ENCODE measurements around the gene HTRA3. TPM values are rescaled to one million over a fixed set of nuclear protein-coding genes. Genes with fewer than 3 reads are reported as not detected.

HTRA3 gene
- total RNA-seq, 1 donor from 2014 or later: 3.5 TPM

DNA sequence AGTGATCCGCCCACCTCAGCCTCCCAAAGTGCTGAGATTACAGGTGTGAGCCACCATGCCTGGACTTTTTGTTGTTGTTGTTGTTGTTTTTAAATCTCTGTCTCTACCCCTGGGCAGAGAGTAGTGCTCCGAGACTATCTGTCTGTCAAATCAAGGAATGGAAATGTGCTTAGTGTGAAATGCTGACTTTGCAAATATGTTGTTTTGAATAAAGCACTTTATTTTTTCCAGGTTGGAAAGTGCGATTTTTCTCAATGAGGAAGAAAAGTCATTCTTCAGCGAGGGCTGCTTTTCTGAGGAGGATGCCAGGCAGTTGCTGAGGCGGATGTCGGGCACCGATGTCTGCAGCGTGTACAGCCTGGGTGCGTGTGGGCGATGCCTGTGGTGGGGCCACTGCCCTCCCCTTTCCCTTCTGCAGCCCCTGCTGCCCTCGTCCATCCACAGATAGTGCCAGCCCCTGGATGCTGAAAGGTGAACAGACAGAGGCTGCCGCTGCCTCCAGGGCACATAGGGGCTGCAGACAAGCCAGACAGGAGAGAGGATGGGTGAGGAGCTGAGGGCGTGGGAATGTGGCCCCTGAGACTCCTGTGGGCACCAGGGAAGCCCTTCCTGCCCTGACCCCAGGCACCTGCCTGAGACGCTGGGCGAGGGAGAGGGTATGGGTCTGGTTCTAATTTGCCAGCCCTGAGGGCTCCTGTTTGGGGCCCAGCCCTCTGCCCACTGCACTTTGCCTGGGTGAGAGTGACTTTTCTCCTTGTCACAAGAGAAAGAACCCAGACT lies 46.8 kb upstream of the HTRA3 start:
- no peak overlapping the region for H3K27ac Mint-ChIP-seq (ENCODE audit: unreplicated experiment)
- no peak for DNase-seq (ENCODE audit: low spot score)
- TF ChIP-seq CTCF (IDR thresholded peaks at IDR 0.05): no peak
- H3K4me3 Mint-ChIP-seq (ENCODE audit: unreplicated experiment): no peak overlapping the region
- H3K27me3 Mint-ChIP-seq (ENCODE audit: low read depth): no peaks in the 10 kb centered on the region
- no peaks in the 10 kb centered on the region for H3K36me3 Mint-ChIP-seq (ENCODE audit: low read depth)
- peaks cover 12% of the 10 kb centered on the region for H3K4me1 Mint-ChIP-seq (ENCODE audit: low read depth)
- no peaks in the 10 kb centered on the region for H3K9me3 Mint-ChIP-seq (ENCODE audit: low read depth)

DNA sequence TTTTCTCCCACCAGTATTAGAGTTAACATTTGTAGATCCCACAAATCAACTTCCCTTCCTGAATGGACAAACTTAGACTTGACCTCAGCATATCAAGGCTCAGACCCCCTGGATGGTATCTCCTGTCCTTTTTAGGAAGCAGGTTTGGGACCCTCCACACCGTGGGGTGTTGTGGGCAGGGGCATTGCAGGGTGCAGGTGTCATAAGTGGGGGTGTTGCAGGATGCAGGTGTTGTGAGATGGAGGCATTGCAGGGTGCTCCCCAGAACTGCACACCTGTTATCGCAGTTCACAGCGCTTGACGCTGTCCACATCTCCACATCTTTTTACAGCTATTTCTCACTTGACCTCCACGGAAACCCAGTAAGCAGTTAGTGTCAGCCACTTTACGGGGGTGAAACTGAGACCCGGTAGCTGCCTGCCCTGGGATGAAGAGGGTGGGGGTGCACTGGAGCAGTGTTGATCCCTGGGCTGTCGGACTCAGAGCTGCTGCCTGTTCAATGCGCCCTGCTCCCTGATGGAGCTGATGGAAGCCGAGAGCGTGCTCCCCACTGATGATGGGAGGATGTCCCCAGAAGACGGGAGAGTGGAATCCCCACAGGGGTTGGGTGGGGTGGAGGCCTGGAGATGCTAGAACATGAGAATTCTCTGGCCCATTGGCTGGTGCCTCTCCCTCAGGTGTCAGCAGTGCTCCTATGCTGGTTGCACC lies 45.1 kb upstream of the HTRA3 start:
- Mint-ChIP-seq H3K9me3 (ENCODE audit: low read depth) (no peaks in the 10 kb centered on the region), H3K27me3 (ENCODE audit: low read depth) (no peaks in the 10 kb centered on the region), H3K4me1 (ENCODE audit: low read depth) (peaks cover 16% of the 10 kb centered on the region), H3K27ac (ENCODE audit: unreplicated experiment) (no peak overlapping the region), H3K36me3 (ENCODE audit: low read depth) (no peaks in the 10 kb centered on the region), H3K4me3 (ENCODE audit: unreplicated experiment) (no peak overlapping the region)
- TF ChIP-seq CTCF (IDR thresholded peaks at IDR 0.05): no peak
- no peak for DNase-seq (ENCODE audit: low spot score)

- no peak for DNase-seq (ENCODE audit: low spot score)
- H3K27ac Mint-ChIP-seq (ENCODE audit: unreplicated experiment): no peak overlapping the region
- H3K9me3 Mint-ChIP-seq (ENCODE audit: low read depth): no peaks in the 10 kb centered on the region
- no peaks in the 10 kb centered on the region for H3K36me3 Mint-ChIP-seq (ENCODE audit: low read depth)
- H3K27me3 Mint-ChIP-seq (ENCODE audit: low read depth): no peaks in the 10 kb centered on the region
- H3K4me1 Mint-ChIP-seq (ENCODE audit: low read depth): peaks cover 16% of the 10 kb centered on the region
- H3K4me3 Mint-ChIP-seq (ENCODE audit: unreplicated experiment): no peak overlapping the region
- no peak for TF ChIP-seq CTCF (IDR thresholded peaks at IDR 0.05)
These were observed 44.5 kb upstream of the HTRA3 start for GRCh38 chr4:8224975-8225625.

DNA sequence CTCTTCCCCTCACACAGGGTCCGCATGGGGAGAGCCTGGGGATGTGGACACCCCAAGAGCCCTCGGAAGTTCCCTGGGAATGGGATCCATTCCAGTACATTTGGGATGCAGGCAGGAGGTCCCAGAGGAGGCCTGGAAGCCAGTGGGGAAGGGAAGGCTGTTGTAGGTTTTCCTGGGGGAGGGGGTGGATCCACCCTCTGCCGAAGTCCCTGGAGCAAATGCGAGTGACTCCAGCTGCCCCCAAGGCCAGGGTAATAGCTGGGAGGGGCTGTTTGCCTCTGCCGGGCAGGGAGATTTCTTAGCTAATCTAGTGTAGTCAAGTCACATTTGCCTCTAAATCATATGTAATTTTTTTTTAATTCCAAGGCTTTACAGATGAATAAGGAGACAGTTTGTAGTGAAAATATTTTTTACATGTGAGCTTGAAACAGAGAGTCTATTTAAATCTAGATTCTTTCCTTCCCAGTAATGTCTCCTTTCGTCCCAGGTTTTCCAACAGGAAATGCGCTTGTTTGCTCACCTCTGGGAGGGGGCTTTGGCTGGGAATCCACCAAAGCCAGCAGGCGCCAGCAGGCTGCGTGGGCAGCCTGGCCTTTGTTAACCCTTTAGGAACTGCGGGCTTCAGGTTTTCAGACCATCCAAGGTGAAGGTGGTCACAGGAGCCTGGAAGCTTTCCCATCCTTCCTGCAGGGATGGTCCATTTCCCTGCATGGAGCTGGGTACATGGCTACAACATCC lies 43.7 kb upstream of the HTRA3 start:
- H3K27ac Mint-ChIP-seq (ENCODE audit: unreplicated experiment): no peak overlapping the region

More for the DNA sequence above, 43.7 kb upstream of the HTRA3 start:
- no peak overlapping the region for H3K4me3 Mint-ChIP-seq (ENCODE audit: unreplicated experiment)
- TF ChIP-seq CTCF (IDR thresholded peaks at IDR 0.05): no peak
- DNase-seq (ENCODE audit: low spot score): no peak
- H3K9me3 Mint-ChIP-seq (ENCODE audit: low read depth): no peaks in the 10 kb centered on the region
- no peaks in the 10 kb centered on the region for H3K27me3 Mint-ChIP-seq (ENCODE audit: low read depth)
- no peaks in the 10 kb centered on the region for H3K36me3 Mint-ChIP-seq (ENCODE audit: low read depth)
- H3K4me1 Mint-ChIP-seq (ENCODE audit: low read depth): peaks cover 21% of the 10 kb centered on the region

Data from chondrocyte (in vitro differentiated cells).